ENCODE data around the gene ISYNA1.

The ISYNA1 gene

GRCh38 chr19:18437491-18438330 lies at the start of gene ISYNA1:
Gene ISYNA1 (minus strand): TSS chr19:18438133. CDS start chr19:18437979, 154 bp downstream.
- peak within 1 kb of the TSS; percentile 97 for H3K4me2 ChIP-seq (ENCODE audit: low read length)
- H3K79me2 ChIP-seq (ENCODE audit: control insufficient read depth, low read length) = no peaks in the 10 kb centered on the region
- no peaks in the 10 kb centered on the region for H3K9me3 ChIP-seq (ENCODE audit: control insufficient read depth, insufficient read depth, low read length)
- H3K27me3 ChIP-seq (ENCODE audit: control insufficient read depth, low read length) = no peaks in the 10 kb centered on the region
- peaks cover 12% of the 10 kb centered on the region; the same call in 1 of the 2 replicates for H3F3A ChIP-seq (ENCODE audit: control insufficient read depth, insufficient read depth)
- H3K4me3 ChIP-seq (ENCODE audit: low read length) = peak within 1 kb of the TSS; percentile 73
- peaks cover 9% of the 10 kb centered on the region for H3K36me3 ChIP-seq (ENCODE audit: control insufficient read depth, low read length)
- H3K4me1 ChIP-seq (ENCODE audit: control insufficient read depth, low read length) = peaks cover 30% of the 10 kb centered on the region
- no peaks in the 10 kb centered on the region for H3K9me2 ChIP-seq (replicated peaks; ENCODE audit: control insufficient read depth, low read length)
- no peaks in the 10 kb centered on the region for H4K20me1 ChIP-seq (ENCODE audit: control insufficient read depth, insufficient read depth, low read depth, low read length)
- TF ChIP-seq CTCF (IDR thresholded peaks at IDR 0.05; ENCODE audit: low read depth, low read length, poor library complexity, severe bottlenecking) = no peak
- TF ChIP-seq EZH2phosphoT487 (IDR thresholded peaks at IDR 0.05; ENCODE audit: borderline replicate concordance, low read length) = no peak
- no peak within 1 kb of the TSS for H3K27ac ChIP-seq (ENCODE audit: low read depth, low read length)

GRCh38 chr19:18486746-18487145 lies 48.8 kb upstream of the ISYNA1 start:
- H3K9me2 ChIP-seq (replicated peaks; ENCODE audit: control insufficient read depth, low read length) = no peaks in the 10 kb centered on the region
- H3K79me2 ChIP-seq (ENCODE audit: control insufficient read depth, low read length) = peaks cover 84% of the 10 kb centered on the region
- H3K36me3 ChIP-seq (ENCODE audit: control insufficient read depth, low read length) = no peaks in the 10 kb centered on the region
- no peaks in the 10 kb centered on the region for H3F3A ChIP-seq (ENCODE audit: control insufficient read depth, insufficient read depth)
- H3K27me3 ChIP-seq (ENCODE audit: control insufficient read depth, low read length) = no peaks in the 10 kb centered on the region
- H3K9me3 ChIP-seq (ENCODE audit: control insufficient read depth, insufficient read depth, low read length) = no peaks in the 10 kb centered on the region
- H3K4me2 ChIP-seq (ENCODE audit: low read length) = no peak overlapping the region
- peaks cover 13% of the 10 kb centered on the region for H3K4me1 ChIP-seq (ENCODE audit: control insufficient read depth, low read length)
- H3K4me3 ChIP-seq (ENCODE audit: low read length) = no peak overlapping the region
- TF ChIP-seq CTCF (IDR thresholded peaks at IDR 0.05; ENCODE audit: low read depth, low read length, poor library complexity, severe bottlenecking) (no peak), EZH2phosphoT487 (IDR thresholded peaks at IDR 0.05; ENCODE audit: borderline replicate concordance, low read length) (no peak)
- peaks cover 9% of the 10 kb centered on the region; the same call in 1 of the 2 replicates for H4K20me1 ChIP-seq (ENCODE audit: control insufficient read depth, insufficient read depth, low read depth, low read length)
- H3K27ac ChIP-seq (ENCODE audit: low read depth, low read length) = no peak overlapping the region

GRCh38 chr19:18484992-18485391 lies 47.1 kb upstream of the ISYNA1 start:
- no peaks in the 10 kb centered on the region for H3K36me3 ChIP-seq (ENCODE audit: control insufficient read depth, low read length)
- no peak overlapping the region for H3K27ac ChIP-seq (ENCODE audit: low read depth, low read length)
- peaks cover 18% of the 10 kb centered on the region for H3K4me1 ChIP-seq (ENCODE audit: control insufficient read depth, low read length)
- H3F3A ChIP-seq (ENCODE audit: control insufficient read depth, insufficient read depth) = no peaks in the 10 kb centered on the region
- no peaks in the 10 kb centered on the region for H3K27me3 ChIP-seq (ENCODE audit: control insufficient read depth, low read length)
- H3K4me3 ChIP-seq (ENCODE audit: low read length) = no peak overlapping the region
- peaks cover 9% of the 10 kb centered on the region; the same call in 1 of the 2 replicates for H4K20me1 ChIP-seq (ENCODE audit: control insufficient read depth, insufficient read depth, low read depth, low read length)
- H3K4me2 ChIP-seq (ENCODE audit: low read length) = no peak overlapping the region
- H3K79me2 ChIP-seq (ENCODE audit: control insufficient read depth, low read length) = peaks cover 93% of the 10 kb centered on the region
- H3K9me2 ChIP-seq (replicated peaks; ENCODE audit: control insufficient read depth, low read length) = no peaks in the 10 kb centered on the region
- TF ChIP-seq EZH2phosphoT487 (IDR thresholded peaks at IDR 0.05; ENCODE audit: borderline replicate concordance, low read length) (no peak), CTCF (IDR thresholded peaks at IDR 0.05; ENCODE audit: low read depth, low read length, poor library complexity, severe bottlenecking) (peak; percentile 27)
- no peaks in the 10 kb centered on the region for H3K9me3 ChIP-seq (ENCODE audit: control insufficient read depth, insufficient read depth, low read length)

Data from DOHH2 (cell line).